ENCODE data around the gene MGAT4A.
"Not testable (repeated sequence)": the region's sequence is repeated elsewhere in the genome, so short reads cannot be mapped to it uniquely, and the experiment has no call there.

Gene MGAT4A

DNA sequence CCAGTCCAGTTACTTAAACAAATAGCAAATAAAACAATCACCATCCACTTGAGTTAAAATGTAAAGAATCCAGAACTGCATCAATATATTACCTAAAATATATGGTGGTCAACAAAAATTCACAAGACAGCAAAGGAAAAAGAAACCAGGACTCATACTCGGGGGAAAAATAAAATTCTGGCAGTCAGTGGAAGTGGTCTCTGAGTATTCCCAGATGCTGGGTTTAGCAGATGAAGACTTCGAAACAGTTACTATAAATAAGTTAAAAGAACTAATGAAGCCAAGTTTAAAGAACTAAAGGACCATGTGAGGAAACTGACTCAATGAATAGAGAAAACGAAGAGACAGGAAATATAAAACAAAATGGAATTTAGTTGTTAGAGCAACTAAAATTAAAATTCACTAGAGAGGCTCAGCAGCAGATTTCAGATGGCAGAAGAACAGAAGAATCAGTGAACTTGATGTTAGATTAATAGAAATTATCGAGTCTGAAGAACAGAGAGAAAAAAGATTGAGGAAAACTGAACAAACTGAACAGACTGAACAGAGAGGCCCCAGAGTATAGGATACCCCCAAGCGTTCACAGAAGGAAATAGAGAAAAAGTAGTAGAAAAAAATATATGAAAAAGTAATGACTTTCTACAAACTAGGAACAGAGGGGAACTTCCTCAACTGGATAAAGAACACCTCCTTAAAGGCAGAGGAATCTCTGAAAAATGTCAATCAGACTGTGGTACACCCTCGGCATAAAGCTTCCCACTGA, 27.9 kb downstream of the MGAT4A start:
- DNase-seq, result no peak

DNA sequence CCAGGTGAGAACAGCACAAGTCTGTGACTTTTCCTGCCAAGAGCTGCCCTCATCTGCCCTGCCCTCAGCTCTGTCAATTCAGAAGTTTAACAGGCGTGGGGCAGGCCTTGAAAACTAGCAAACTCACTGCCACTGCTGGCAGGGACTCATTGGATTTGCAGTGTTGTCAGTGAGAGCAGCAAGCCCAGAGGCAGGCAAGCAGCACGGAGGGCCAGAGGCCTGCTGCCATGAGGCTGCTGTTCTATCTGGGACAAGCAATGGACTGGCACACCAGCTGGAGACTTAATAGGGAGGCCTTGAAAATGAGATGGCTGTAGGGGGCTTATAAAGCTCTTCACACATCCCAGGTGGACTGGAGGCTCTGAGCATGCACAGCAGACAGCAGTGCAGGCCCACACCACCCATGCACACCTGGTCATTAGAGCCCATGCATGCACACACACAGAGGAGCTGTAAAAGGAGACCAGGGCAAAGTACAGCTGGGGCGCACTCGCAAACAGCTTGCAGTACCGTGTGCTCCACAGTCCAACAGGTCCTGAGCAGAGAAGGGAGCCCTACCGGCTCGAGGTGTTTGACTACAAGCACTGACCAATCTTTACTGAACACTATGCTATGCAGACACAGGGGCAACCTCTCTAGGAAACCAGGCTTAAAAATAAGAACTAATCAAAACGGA, 28.7 kb downstream of the MGAT4A start:
- DNase-seq, result no peak

DNA sequence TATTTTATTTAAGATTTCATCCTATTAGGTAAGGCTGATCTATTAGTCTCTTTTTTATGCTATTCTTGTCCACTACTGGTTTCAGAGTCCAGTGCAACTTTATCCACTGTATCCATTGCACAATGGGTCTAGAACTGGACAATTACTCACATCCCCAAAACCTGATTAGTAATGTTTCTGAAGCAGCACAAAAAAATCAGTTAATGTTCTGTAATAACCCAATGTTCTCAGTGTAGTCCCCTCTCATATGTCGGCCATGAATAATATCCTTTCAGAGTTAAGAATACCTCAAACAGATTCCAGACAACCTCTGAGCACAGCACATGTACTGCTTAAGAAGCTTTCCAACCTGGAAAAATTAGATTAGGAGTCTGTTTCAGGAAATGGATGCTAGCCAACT, 29.7 kb downstream of the MGAT4A start:
- DNase-seq, result no peak

DNA sequence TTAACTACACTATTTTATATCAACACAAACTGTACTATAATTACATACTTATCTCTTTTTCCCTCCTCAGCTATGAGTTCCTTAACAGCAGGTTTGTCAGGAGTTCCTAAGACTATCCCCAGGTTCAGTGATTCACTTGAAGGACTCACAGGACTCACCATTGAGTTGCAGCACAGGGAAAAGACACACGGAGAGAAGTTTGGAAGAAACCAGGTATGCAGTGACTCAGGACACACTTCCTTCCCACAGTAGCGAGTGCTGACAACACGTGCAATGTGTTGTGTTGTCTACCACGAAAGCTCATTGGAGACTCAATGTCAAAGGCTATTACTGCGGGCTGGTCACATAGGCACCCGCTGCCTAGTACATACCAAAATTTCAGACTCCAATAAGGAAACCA, 32.0 kb downstream of the MGAT4A start:
- DNase-seq, result no peak

DNA sequence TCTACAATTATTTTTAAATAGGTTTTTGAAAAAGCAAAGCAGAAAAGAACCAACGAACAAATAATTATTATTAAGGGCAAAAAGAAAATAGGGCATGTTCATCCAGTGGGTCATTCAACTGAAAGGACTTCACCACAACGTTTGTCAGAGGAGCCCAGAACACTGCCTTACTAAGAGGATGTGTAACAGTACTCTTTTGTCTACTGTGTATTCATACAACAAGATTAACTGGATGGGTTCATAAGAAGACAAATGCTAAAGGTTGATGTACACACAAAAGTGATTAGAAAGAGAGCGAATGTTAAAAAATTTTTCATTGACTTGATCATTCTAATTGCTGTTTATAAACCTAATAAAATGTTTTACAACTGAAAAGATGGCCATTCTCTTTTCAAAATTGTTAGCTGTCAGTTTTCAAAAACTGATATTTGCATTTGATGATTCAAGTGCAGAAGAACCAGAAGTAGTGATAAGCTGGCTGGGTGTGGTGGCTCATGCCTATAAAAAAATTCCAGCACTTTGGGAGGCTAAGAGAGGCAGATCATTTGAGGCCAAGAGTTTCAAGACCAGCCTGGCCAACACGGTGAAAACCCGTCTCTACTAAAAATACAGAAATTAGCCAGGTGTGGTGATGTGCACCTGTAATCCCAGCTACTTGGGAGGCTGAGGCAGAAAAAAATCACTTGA, 33.1 kb downstream of the MGAT4A start:
- no peak for DNase-seq

DNA sequence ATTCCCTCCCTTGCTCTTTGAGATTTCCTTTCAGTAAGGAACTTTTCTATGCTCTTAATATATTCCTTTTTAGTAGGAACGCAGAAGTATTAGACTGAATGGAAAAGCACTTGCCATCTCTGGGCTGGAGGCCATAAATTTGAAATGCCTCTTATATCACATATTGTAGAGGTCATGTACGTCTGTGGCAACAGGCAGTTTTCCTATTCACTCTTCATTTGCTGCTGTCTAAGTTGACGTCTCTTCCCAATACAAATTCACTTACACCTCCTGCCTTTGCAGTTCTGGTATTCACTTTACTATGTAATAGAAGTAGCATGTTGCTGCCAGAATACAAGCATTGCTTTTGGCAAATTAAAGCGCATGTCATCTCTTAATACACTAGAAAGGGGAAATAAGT, 34.7 kb downstream of the MGAT4A start:
- no peak for DNase-seq

DNA sequence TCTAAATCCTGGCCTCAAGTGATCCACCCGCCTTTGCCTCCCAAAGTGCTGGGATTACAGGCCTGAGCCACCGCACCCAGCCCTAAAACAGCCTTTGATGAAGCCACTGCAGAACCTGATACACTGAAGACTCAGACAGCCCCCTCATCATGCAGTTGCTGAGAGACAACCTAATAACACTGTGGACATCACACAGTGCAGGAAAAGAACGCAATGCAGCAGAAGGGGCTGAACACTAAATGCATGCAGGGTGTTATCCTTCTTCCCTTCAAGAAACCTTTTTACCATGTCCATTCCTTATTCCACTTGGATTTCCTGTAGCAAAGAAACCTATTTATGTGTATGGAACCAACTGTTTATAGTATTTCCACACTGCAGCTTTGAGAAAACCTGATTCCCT, 35.7 kb downstream of the MGAT4A start:
- DNase-seq, result no peak

DNA sequence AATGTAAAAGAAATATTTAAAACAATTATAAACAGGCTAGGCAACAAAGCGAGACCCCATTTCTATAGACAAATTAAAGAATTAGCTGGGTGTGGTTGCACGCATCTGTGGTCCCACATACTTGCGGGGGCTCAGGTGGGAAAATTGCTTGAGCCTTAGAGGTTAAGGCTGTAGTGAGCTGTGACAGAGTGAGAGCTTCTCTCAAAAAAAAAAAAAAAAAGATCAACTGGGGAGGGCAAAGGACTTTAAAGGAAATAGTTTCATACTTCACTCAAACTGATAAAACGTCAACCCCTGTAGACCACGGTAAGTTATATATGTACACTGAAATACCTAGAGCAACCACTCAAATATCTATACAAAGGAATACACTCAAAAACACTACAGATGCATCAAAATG, 37.5 kb downstream of the MGAT4A start:
- no peak for DNase-seq

DNA sequence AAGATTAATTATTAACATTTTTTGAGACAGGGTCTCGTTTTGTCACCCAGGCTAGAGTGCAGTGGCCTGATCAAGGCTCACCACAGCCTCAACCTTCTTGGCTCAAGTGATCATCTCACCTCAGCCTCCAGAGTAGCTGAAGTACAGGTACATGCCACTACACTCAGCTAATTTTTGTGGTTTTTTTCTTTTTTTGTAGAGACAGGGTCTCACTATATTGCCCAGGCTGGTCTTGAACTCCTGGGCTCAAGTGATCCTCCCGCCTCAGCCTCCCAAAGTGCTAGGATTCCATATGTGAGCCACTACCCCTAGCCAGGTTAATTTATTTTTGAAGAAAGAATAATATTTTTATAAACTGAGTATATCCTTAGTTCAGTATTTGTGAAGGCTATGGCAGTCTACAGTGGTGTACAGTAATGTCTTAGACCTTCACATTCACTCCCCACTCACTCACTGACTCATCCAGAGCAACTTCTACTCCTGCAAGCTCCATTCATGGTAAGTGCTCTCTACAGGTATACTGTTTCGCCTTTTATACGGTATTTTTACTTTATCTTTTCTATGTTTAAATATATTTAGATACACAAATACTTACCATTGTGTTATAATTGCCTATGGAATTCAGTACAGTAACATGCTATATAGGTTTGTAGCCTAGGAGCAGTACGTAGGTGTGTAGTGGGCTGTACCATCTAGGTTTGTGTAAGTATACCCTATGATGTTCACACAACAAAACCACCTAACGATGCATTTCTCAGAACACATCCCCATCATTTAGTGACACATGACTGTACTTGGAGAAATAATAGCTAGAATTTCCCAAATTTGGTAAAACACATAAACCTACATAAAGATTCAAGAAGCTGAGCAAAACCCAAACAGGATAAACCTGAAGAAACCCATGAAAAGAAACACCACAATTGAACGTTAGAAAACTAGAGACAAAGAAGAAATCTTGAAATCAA, 38.6 kb downstream of the MGAT4A start:
- DNase-seq, result no peak

DNA sequence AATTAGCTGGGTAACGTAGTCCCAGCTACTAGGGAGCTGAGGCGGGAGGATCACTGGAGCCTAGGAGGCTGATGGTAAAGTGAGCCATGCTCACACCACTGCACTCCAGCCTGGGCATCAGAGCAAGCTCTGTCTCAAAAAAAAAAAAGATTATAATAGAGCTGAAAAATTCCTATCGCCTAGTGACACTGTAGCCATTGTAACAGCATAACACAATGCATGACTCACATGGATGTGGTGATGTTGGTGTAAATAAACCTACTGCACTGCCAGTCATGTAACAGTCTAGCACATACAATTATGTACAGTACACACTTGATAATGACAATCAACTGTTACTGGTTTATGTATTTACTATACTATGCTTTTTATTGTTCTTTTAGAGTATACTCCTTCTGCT, 39.6 kb downstream of the MGAT4A start:
- no peak for DNase-seq

DNA sequence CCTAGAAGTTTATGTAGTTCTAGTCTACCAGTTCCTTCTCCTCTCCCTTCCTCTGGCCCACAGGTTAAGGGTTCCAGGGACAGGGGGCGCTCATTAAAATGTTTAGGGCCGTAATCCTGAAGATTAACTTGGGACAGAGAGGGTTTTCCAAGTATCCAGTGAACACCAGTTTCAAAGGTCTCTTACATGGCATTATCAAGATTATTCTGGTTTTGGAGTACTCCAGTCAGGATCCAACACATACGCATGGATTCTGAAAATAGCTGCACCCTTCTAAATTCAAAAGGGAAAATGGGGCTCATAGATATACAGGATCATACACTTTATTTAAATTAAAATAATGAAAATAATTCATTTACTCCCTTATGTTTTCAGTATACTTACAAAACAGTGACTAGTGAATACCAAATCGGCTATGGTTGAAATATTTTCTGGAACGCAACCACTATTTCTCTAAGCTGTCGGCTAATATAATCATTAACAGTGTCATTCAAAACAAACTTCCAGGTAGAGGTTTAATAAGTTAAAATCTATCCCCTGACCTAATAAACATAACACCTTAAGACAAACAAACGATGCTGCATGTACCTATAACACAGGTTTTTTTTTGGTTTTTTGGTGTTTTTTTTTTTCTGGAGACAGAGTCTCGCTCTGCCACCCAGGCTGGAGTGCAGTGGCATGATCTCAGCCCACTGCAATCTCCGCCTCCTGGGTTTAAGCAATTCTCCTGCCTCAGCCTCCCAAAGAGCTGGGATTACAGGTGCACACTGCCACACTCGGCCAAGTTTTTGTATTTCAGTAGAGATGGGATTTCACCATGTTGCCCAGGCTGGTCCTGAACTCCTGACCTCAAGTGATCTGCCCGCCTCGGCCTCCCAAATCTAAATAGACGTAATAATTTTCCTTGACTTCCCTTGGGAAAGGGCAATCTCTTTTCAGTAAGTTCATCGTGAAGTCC, 44.7 kb downstream of the MGAT4A start:
- DNase-seq, result no peak

DNA sequence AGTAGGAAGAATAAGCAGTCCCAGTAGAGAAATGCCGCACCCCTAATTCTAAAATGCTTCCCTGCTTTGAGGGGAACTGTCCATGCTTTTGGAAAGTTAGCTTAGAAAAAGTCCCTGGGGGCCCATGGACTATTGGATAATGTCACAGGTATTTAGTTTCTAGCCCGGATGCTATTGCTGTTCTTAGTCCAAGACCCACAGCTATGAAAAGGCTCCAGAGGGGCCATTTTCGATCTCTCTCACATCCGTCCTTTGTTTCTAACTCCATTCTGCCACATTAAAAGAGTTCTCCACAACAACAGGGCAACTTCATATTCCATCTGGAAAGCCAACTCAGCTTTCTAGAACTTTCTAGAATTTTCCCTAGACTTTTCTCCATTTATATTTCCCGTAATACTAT, 47.2 kb downstream of the MGAT4A start:
- no peak for DNase-seq

DNA sequence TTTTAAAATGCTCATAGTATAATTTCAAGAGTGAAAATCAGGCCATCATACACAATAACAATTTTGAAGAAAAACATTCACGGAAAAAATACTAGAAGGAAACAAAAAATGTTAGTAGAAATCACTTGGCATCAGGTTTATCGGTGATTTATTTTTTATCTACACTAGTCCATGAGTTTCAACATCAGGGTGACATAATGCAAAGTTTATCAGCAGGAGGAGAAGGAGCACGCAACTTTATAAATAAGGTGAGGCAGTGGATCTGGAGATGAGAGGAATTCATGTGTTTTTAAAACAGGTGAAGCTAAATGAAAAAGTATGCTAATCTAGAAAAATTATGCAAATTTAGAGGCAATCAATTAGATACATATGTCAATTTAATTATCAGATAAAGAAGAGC, 54.2 kb downstream of the MGAT4A start:
- no peak for DNase-seq

DNA sequence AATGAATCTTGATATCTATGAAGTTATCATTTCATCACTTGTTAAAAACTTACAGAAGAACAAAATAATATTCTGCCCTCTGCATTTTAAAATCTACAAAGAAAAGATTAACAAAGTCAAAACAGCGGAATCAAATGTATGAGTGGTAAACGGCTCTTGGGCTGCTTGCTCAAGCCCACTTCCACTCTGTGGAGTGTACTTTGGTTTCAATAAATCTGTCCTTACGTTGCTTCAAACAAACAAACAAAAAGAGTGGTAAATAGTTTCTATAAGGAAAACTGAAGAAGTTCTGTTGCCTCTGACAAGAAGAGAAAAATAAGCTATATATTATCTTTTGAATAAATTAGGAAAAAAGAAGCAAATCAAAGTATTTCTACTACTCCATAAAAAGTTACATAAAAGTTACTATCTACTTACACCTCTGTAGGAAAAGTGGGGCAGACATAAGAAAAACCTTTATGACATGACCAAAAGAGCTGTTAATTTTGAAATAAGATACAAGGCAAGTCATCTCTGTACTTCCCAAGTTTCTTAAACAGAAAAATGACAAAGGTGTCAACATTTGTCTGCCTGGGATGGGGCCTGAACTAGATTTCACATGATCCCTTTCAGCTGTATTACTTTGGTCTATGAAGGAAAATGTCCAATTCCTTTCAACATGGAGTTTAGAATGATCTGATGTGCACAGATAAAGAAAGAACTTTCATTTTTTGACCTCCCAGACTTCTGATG, 56.5 kb downstream of the MGAT4A start:
- DNase-seq, result no peak

DNA sequence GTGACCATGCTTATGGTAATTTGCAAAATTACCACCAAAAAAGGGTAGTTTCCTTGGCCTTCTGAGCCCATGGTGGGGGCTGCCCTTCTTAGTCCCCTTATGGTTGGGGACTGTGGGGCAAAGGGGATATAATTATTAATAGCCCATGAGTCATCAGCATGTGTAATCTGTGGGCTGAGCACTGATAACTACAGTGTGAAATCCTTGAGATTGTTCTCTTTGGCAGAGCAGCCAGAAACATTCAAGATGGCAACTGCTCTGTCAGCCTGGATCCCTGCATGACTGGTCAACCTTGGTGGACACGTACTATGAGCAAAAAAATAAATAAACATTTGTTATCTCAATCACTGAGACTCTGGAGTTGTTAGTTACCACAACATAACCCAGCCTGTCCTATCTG, 61.3 kb downstream of the MGAT4A start:
- DNase-seq, result no peak

DNA sequence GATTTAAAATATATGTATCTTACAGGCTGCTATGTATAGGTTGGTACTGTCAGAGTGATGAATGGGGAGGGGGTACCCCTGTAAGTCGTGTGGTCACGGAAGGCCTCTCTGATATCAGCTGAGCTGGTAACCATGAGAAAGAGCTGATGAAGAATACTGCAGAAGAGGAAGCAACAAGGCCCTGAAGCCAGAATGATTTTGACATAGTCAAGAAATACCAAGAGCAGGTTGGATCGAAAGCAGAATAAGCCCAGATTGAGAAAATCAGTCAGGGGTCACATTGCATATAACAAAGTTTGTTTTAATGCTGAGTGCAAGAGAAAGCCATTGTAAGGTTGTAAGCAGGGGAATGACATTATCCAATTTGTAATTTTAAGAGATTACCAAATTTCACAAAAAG, 65.3 kb downstream of the MGAT4A start:
- no peak for DNase-seq

DNA sequence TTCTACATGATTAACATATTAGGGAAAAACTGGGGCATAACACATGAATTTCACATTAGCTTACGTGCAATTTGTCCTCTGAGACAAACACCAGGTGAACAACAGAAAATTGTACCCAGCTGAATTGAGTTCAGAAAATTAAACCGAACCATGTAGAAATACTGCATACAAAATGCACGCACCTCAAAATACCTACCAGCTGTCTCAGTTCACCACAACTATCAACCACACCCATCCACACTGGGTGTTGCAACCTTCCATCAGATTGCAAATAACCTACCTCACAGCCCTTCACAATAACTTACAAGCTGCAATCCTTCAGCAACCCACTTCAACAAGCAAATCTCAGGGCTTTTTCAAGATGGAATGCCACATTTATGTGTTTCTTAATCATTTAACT, 66.6 kb downstream of the MGAT4A start:
- no peak for DNase-seq

DNA sequence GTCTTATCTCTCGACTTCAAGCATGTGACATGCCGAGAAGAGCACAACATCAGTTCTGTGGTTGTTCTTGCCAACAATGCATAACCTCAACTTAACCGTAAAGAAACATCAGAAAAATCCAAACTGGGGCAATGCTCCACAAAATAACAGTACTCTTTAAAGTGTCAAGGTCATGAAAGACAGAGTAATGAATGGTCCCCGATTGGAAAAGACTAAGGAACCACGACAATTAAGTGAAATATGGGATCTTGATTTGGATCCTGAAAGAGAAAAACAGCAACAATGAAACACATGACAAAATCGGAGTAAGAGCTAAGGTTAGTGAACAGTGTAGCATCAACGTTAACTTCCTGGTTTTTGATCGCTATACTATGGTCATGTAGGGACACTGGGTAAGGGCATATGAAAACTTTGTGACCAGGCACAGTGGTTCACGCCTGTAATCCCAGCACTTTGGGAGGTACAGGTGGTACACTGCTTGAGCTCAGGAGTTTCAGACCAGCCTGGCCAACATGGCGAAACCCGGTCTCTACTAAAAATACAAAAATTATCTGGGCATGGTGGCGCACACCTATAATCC, 67.3 kb downstream of the MGAT4A start:
- DNase-seq, result no peak

DNA sequence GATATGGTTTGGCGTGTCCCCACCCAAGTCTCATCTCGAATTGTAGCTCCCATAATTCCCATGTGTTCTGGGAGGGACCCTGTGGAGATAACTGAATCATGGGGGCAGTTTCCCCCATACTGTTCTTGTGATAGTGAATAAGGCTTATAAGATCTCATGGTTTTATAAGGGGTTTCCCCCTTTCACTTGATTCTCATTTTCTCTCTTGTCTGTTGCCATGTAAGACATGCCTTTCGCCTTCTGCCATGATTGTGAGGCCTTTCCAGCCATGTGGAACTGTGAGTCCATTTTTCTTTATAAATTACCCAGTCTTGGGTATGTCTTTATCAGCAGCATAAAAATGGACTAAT, 71.5 kb downstream of the MGAT4A start:
- not testable (repeated sequence) for DNase-seq

DNA sequence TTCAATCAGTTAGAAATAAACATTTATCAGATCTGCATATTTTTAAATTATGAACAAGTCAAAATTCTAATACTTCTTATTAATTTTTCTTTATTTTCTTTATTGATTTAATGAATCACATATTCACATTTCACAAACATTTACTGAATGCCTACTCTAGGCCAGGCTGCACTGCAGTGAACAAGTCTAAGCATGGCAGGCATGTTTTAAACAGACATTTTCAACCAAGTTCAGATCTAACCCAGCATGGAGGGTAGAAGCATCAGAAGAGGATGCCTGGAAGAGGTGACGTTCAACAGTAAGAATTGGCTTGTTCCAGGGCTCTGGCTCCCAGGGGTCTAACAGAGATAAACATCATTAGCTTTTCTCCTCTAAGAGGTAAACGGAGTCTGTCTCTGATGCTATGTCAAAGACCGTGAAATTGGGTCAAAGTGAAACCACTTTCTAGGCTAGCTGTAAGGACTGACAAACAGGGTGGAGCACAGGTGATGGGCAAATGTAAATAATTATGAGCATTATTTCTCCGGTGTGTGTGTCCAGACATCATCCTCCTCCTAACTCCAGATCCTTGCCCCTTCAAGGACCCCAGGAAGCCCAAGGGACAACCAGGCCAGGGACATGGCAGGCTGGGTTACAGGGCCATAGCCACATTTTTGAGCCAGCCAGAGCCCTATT, 72.0 kb downstream of the MGAT4A start:
- no peak for DNase-seq
